ENCODE measurements around the gene DEGS1. TPM values are rescaled to one million over a fixed set of nuclear protein-coding genes. Genes with fewer than 3 reads are reported as not detected.

DEGS1 gene
- total RNA-seq (10 to 100 TPM in 5 of 6 donors, 1 to 10 TPM in 1; 9.7 to 22.3 (median 11.0) TPM), polyA plus RNA-seq (10 to 100 TPM in 1 of 2 donors, 1 to 10 TPM in 1; 9.0 to 22.7 TPM)

DNA sequence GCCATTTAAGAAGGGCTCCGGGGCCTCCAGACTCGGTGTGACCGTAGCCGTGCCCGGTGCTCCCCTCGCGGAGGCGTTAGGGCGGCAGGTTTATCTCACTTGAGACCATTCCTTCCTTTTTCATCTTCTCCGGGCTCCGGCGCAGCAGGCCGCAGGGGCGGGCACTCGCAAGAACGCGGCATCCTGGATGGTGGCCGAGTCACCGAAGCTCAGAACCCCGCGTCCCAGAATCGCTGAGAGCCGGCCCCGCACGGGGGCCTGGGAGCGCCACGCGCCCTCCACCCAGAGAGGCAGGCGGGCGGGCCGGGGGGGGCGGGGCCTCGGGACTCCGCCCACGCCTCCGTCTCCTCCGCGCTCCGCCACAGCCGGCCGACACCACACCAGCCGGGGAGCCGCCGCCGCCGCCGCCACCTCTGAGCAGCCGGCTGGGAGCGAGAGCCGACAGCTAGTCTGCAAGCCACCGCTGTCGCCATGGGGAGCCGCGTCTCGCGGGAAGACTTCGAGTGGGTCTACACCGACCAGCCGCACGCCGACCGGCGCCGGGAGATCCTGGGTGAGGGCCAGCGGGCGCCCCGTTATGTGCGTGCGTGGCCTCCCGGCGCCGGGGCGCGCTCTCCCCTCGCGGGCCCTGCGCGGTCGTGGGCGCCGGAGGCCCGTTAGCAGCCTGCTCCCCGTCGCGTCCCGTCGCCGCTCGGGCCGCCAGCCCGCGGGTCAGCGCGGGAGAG lies at the start of gene DEGS1:
DEGS1 (plus strand) TSS at position 375 of the 725 bp plus-strand sequence; CDS start at position 472, 97 bp downstream.
- H3K27me3 ChIP-seq = no peaks in the 10 kb centered on the region
- H3K4me3 ChIP-seq = peak within 1 kb of the TSS; percentile 83 to 100 (median 94)
- DNase-seq (peak; percentile 75 to 93 (median 83)), FAIRE-seq (no peak), ATAC-seq (peak; percentile 94 to 97 (median 95))
- intact Hi-C loops (cut with DNase I) = no loop called here
- H3K9me3 ChIP-seq = no peaks in the 10 kb centered on the region
- TF ChIP-seq, protein P1, sequence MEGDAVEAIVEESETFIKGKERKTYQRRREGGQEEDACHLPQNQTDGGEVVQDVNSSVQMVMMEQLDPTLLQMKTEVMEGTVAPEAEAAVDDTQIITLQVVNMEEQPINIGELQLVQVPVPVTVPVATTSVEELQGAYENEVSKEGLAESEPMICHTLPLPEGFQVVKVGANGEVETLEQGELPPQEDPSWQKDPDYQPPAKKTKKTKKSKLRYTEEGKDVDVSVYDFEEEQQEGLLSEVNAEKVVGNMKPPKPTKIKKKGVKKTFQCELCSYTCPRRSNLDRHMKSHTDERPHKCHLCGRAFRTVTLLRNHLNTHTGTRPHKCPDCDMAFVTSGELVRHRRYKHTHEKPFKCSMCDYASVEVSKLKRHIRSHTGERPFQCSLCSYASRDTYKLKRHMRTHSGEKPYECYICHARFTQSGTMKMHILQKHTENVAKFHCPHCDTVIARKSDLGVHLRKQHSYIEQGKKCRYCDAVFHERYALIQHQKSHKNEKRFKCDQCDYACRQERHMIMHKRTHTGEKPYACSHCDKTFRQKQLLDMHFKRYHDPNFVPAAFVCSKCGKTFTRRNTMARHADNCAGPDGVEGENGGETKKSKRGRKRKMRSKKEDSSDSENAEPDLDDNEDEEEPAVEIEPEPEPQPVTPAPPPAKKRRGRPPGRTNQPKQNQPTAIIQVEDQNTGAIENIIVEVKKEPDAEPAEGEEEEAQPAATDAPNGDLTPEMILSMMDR (IDR thresholded peaks at IDR 0.05) = no peak
- 0% methylated on average over 49 to 94 of the region's 94 CpGs for WGBS, 2 donors
- peak within 1 kb of the TSS; percentile 80 to 89 (median 87) for H3K27ac ChIP-seq
- H3K36me3 ChIP-seq = no peaks in the 10 kb centered on the region
- peaks cover 0 to 9% (median 0%) of the 10 kb centered on the region in 3 donors for H3K4me1 ChIP-seq

DNA sequence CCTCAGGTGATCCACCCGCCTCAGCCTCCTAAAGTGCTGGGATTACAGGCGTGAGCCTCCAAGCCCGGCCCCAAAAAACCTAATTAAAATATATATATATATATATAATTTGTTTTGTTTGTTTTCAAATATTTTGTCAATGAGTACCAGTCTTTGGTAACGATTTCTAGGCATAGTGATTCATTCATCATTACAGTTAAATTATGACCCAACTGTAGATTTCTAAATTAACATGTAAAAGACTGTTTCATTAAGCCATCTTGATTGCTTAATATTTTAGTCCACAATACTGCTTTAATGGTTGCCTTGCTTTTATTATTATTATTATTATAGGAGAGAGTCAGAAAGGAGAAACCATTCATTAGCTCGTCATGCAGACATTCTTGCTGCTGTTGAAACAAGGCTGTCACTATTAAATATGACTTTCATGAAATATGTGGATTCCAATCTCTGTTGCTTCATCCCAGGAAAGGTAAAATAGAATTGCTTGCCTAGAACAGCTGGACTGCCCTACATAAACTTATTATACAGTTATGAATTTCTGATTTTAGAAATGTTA lies 49.2 kb upstream of the DEGS1 start:
- no peak for FAIRE-seq

DNA sequence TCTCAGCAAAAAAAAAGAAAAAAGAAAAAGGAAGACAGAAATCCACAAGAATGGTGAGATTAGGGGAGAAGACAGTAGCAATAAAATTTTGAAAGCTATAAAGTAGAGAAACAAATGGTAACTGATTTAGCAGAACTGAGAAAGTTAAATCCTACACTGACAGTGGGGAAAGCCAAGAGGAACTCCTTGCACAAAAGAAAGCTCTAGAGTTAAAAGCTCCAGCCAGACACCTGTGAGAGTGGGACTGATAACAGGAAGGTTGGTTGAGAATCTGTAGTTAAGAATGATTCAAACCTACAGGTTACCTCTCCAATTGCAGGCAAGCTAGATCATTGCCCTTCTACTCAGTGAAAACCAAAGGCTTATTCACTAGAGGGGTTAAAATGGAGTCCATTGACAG lies 45.5 kb upstream of the DEGS1 start:
- FAIRE-seq (no peak), ATAC-seq (no peak), DNase-seq (no peak)
- intact Hi-C loops (cut with DNase I) = no loop called here
- H3K4me1 ChIP-seq = no peaks in the 10 kb centered on the region
- H3K4me3 ChIP-seq = no peak overlapping the region
- H3K27me3 ChIP-seq = no peaks in the 10 kb centered on the region
- peaks cover 0 to 24% (median 0%) of the 10 kb centered on the region in 3 donors for H3K36me3 ChIP-seq
- no peaks in the 10 kb centered on the region for H3K9me3 ChIP-seq
- TF ChIP-seq, protein P1 (IDR thresholded peaks at IDR 0.05) = no peak
- no peak overlapping the region for H3K27ac ChIP-seq

More for the DNA sequence above, 49.2 kb upstream of the DEGS1 start:
- Histone ChIP-seq H3K4me3 (no peak overlapping the region), H3K27me3 (no peaks in the 10 kb centered on the region), H3K9me3 (no peaks in the 10 kb centered on the region), H3K36me3 (peaks cover 0 to 33% (median 4%) of the 10 kb centered on the region in 3 donors), H3K4me1 (no peaks in the 10 kb centered on the region), H3K27ac (no peak overlapping the region)
- TF ChIP-seq, protein P1 (IDR thresholded peaks at IDR 0.05) = no peak
- DNase-seq (no peak), ATAC-seq (no peak)
- 78 to 89% methylated on average over 5 of the region's 5 CpGs for WGBS, 2 donors
- intact Hi-C loops (cut with DNase I) = no loop called here

DNA sequence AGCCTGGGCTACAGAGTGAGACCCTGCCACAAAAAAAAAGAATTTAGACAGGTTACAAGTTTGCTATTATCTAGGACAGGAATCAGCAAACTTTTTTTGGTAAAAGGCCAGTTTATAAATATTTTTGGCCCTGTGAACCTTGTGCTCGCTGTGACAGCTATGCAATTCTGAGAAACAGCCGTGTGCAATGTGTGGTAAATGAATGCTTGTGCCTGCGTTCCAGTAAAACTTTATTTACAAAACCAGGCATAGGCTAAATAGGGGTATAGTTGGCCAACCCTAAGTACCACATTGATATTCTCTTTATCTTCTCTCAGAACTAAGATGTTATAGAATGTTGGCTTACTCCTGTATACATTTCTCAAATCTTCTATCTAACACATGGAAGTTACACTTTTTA lies 44.8 kb upstream of the DEGS1 start:
- no peak for DNase-seq
- 84 to 87% methylated on average over 3 of the region's 3 CpGs for WGBS, 2 donors
- Histone ChIP-seq H3K4me3 (no peak overlapping the region), H3K9me3 (no peaks in the 10 kb centered on the region), H3K27me3 (no peaks in the 10 kb centered on the region), H3K27ac (no peak overlapping the region), H3K4me1 (no peaks in the 10 kb centered on the region), H3K36me3 (peaks cover 0 to 17% (median 0%) of the 10 kb centered on the region in 3 donors)
- intact Hi-C loops (cut with DNase I) = no loop called here
- no peak for ATAC-seq
- TF ChIP-seq, protein P1 (IDR thresholded peaks at IDR 0.05) = no peak
- FAIRE-seq = no peak

DNA sequence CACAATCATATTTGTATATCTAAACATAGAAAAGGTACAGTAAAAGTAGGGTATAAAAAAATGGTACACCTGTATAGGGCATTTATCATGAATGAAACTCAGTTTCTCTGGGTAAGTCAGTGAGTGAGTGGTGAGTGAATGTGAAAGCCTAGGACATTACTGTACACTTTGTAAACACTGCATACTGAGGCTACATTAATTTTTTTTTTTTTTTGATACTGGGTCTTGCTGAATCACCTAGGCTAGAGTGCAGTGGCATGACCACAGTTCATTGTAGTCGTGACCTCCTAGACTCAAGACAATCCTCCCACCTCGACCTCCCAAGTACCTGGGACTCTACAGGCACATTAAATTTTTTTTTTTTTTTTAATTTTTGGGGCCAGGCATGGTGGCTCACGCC lies 41.3 kb upstream of the DEGS1 start:
- ATAC-seq (no peak), FAIRE-seq (no peak), DNase-seq (no peak)
- H3K4me3 ChIP-seq = no peak overlapping the region
- peaks cover 0 to 13% (median 0%) of the 10 kb centered on the region in 3 donors for H3K36me3 ChIP-seq
- TF ChIP-seq, protein P1 (IDR thresholded peaks at IDR 0.05) = no peak
- no peaks in the 10 kb centered on the region for H3K27me3 ChIP-seq
- no peak overlapping the region for H3K27ac ChIP-seq
- H3K9me3 ChIP-seq = no peaks in the 10 kb centered on the region
- intact Hi-C loops (cut with DNase I) = no loop called here
- no peaks in the 10 kb centered on the region for H3K4me1 ChIP-seq
- WGBS, 2 donors = 89 to 90% methylated on average over 3 of the region's 3 CpGs
